Heart left ventricle (tissue), 13 donors: ENCODE results near the gene TAF1A.

Experiments used
- POLR2A ChIP-seq, 2 donors: fragments of 450-650 bp; IDR thresholded peaks; one replicate each; pipeline ENCODE4 v1.6.1; 2017; ENCODE audit warnings: antibody characterized with exemption in 2 of 2, mild to moderate bottlenecking in 2 of 2, moderate library complexity in 2 of 2
- TF ChIP-seq, protein P1 (sequence below), 12 donors: fragments of 200-600 bp; sonication (generic) in 4 of 12; IDR thresholded peaks; one replicate each; pipeline versions ENCODE4 v1.5.0 to v1.8.0; 2018 to 2022; ENCODE audit warnings: antibody characterized with exemption in 12 of 12, mild to moderate bottlenecking in 5 of 12
- donor health status: ischemic (EF 13 %, LVEDD 7.1; RV severe dilation, severe dysfunction).
- donor health status: DM: no; HTN: yes; CAD: no.
- donor health status: DM: no; HTN: no; CAD: no.
- donor health status: ischemic (EF 25% LVEDD 6.9; RV normal size, moderate dysfunction).
- donor health status: ischemic (EF 25% LVEDD 5.7; RV mildly dilated, moderate dysfunction).
- donor health status: ischemic (EF 35%, LVEDD 5.7; RV mildly dilated, moderate dysfunction).
- donor health status: nonischemic (EF 11% LVEDD 7.7; RV severe dilation, severe dysfunction).
- donor health status: DM: yes; HTN: yes; CAD: no.
- donor health status: PGD.
- donor health status: ischemic (EF 29% LVEDD 5.4; RV normal size, mild dysfunction).
- donor health status: nonischemic (EF 23%, LVEDD 6.1; RV moderate dilation, normal function).

DNA sequence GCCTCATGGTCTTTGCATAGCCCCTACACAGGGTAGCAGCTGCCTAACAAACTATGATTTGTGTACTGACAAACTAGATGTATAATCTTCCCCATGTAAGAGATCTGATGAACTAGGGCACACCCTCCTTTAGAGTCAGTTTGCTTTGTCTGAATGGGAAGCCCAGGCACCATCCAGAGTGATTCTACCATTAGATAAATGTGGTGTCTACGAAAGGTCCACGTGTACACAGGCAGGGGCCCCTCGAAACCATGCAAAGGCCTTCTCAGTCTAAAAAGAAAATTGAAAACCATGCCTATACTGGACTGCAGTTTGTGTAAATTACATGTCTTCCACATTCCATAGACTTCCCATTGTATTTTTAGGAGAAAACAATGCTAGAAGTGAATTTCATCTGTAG is 60.6 kb downstream of the TAF1A start:
- TF ChIP-seq, protein P1, sequence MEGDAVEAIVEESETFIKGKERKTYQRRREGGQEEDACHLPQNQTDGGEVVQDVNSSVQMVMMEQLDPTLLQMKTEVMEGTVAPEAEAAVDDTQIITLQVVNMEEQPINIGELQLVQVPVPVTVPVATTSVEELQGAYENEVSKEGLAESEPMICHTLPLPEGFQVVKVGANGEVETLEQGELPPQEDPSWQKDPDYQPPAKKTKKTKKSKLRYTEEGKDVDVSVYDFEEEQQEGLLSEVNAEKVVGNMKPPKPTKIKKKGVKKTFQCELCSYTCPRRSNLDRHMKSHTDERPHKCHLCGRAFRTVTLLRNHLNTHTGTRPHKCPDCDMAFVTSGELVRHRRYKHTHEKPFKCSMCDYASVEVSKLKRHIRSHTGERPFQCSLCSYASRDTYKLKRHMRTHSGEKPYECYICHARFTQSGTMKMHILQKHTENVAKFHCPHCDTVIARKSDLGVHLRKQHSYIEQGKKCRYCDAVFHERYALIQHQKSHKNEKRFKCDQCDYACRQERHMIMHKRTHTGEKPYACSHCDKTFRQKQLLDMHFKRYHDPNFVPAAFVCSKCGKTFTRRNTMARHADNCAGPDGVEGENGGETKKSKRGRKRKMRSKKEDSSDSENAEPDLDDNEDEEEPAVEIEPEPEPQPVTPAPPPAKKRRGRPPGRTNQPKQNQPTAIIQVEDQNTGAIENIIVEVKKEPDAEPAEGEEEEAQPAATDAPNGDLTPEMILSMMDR (IDR thresholded peaks at IDR 0.05): no peak
- TF ChIP-seq POLR2A (IDR thresholded peaks at IDR 0.05): no peak
